Measurements from ENCODE around the gene GRM5. TPM values are rescaled to one million over a fixed set of nuclear protein-coding genes. Genes with fewer than 3 reads are reported as not detected.

GRM5 gene
- total RNA-seq, 1 experiment from 2014 or later: not detected

- no TSS peak for BruUV-seq (replicated peaks)
- ATAC-seq (peak; percentile 89), DNase-seq (peak; percentile 52)
Measured at GRCh38 chr11:88631497-88631896, 434.3 kb downstream of the GRM5 start.

GRCh38 chr11:88629496-88629895 lies 436.3 kb downstream of the GRM5 start:
- Histone ChIP-seq H3K4me2 (ENCODE audit: low read length) (no peak overlapping the region), H3K36me3 (ENCODE audit: low read depth, low read length) (no peaks in the 10 kb centered on the region), H3K27ac (ENCODE audit: low read length) (no peak overlapping the region), H3K4me1 (ENCODE audit: insufficient read depth, low read length) (no peaks in the 10 kb centered on the region), H3K27me3 (ENCODE audit: low read length) (no peaks in the 10 kb centered on the region), H3K4me3 (ENCODE audit: low read length) (no peak overlapping the region), H3K9me2 (replicated peaks; ENCODE audit: low read length) (no peaks in the 10 kb centered on the region), H3K9me3 (ENCODE audit: low read length) (no peaks in the 10 kb centered on the region), H2AFZ (ENCODE audit: low read length) (no peak overlapping the region), H4K20me1 (ENCODE audit: low read length) (no peaks in the 10 kb centered on the region), H3F3A (ENCODE audit: low read length, unreplicated experiment) (no peaks in the 10 kb centered on the region), H3K9ac (ENCODE audit: low read length) (no peak overlapping the region), H3K79me2 (ENCODE audit: low read length) (no peaks in the 10 kb centered on the region)
- ATAC-seq (no peak), DNase-seq (peak; percentile 20)
- POLR2A ChIA-PET (ENCODE audit: unreplicated experiment): no interaction called here
- BruUV-seq (replicated peaks): no TSS peak
- TF ChIP-seq EZH2 (IDR thresholded peaks at IDR 0.05; ENCODE audit: low read length, unreplicated experiment): no peak
- TF ChIP-seq CTCF (conservative IDR thresholded peaks at IDR 0.05; ENCODE audit: low read depth, low read length): no peak
- TF ChIP-seq EZH2phosphoT487 (IDR thresholded peaks at IDR 0.05; ENCODE audit: borderline replicate concordance, low read length): no peak
- CTCF ChIA-PET: no interaction called here
- intact Hi-C loops (cut with micrococcal nuclease): no loop called here

More at GRCh38 chr11:88631497-88631896, 434.3 kb downstream of the GRM5 start:
- Histone ChIP-seq H3K4me3 (ENCODE audit: low read length) (no peak overlapping the region), H4K20me1 (ENCODE audit: low read length) (no peaks in the 10 kb centered on the region), H3K9me3 (ENCODE audit: low read length) (no peaks in the 10 kb centered on the region), H2AFZ (ENCODE audit: low read length) (no peak overlapping the region), H3K4me2 (ENCODE audit: low read length) (no peak overlapping the region), H3K79me2 (ENCODE audit: low read length) (no peaks in the 10 kb centered on the region), H3K4me1 (ENCODE audit: insufficient read depth, low read length) (no peaks in the 10 kb centered on the region), H3K9me2 (replicated peaks; ENCODE audit: low read length) (no peaks in the 10 kb centered on the region), H3K27ac (ENCODE audit: low read length) (no peak overlapping the region), H3F3A (ENCODE audit: low read length, unreplicated experiment) (no peaks in the 10 kb centered on the region), H3K36me3 (ENCODE audit: low read depth, low read length) (no peaks in the 10 kb centered on the region), H3K27me3 (ENCODE audit: low read length) (no peaks in the 10 kb centered on the region), H3K9ac (ENCODE audit: low read length) (no peak overlapping the region)
- POLR2A ChIA-PET (ENCODE audit: unreplicated experiment): interaction anchor here (0.6 kb wide), 1 partner anchor 877 kb away, joined by 3 read pairs; no protein-coding TSS in a partner anchor
- intact Hi-C loops (cut with micrococcal nuclease): no loop called here
- CTCF ChIA-PET: no interaction called here
- TF ChIP-seq EZH2 (IDR thresholded peaks at IDR 0.05; ENCODE audit: low read length, unreplicated experiment): no peak

GRCh38 chr11:88626216-88626615 lies 439.6 kb downstream of the GRM5 start:
- intact Hi-C loops (cut with micrococcal nuclease): no loop called here
- no peaks in the 10 kb centered on the region for H3K36me3 ChIP-seq (ENCODE audit: low read depth, low read length)
- no peak overlapping the region for H3K4me3 ChIP-seq (ENCODE audit: low read length)
- H3K9me3 ChIP-seq (ENCODE audit: low read length): no peaks in the 10 kb centered on the region
- ChIA-PET CTCF (no interaction called here), POLR2A (ENCODE audit: unreplicated experiment) (interaction anchor here (0.6 kb wide), 1 partner anchor 795 kb away, joined by 4 read pairs; no protein-coding TSS in a partner anchor)
- H2AFZ ChIP-seq (ENCODE audit: low read length): no peak overlapping the region
- DNase-seq (no peak), ATAC-seq (peak; percentile 31; the same call in 1 of the 2 replicates)
- no peaks in the 10 kb centered on the region for H3K27me3 ChIP-seq (ENCODE audit: low read length)
- H3K4me2 ChIP-seq (ENCODE audit: low read length): no peak overlapping the region
- H4K20me1 ChIP-seq (ENCODE audit: low read length): no peaks in the 10 kb centered on the region
- no peaks in the 10 kb centered on the region for H3K9me2 ChIP-seq (replicated peaks; ENCODE audit: low read length)
- TF ChIP-seq EZH2 (IDR thresholded peaks at IDR 0.05; ENCODE audit: low read length, unreplicated experiment): no peak
- no peak for TF ChIP-seq CTCF (conservative IDR thresholded peaks at IDR 0.05; ENCODE audit: low read depth, low read length)
- TF ChIP-seq EZH2phosphoT487 (IDR thresholded peaks at IDR 0.05; ENCODE audit: borderline replicate concordance, low read length): no peak
- no peak overlapping the region for H3K27ac ChIP-seq (ENCODE audit: low read length)
- BruUV-seq (replicated peaks): no TSS peak
- no peaks in the 10 kb centered on the region for H3K79me2 ChIP-seq (ENCODE audit: low read length)
- no peak overlapping the region for H3K9ac ChIP-seq (ENCODE audit: low read length)
- H3F3A ChIP-seq (ENCODE audit: low read length, unreplicated experiment): no peaks in the 10 kb centered on the region
- no peaks in the 10 kb centered on the region for H3K4me1 ChIP-seq (ENCODE audit: insufficient read depth, low read length)

Measured in PC-3 (cell line).